MM.1S (cell line): ENCODE data around the gene GFRAL.

Experiments
- CTCF ChIP-seq: fragments of 300-600 bp; sonication (generic); IDR thresholded peaks from 2 replicates; pipeline ENCODE4 v1.5.1; 2016; ENCODE audit warnings: antibody characterized with exemption, low read length, mixed read lengths
- EZH2 ChIP-seq: fragments of 300-600 bp; sonication (generic); optimal IDR thresholded peaks from 2 replicates; pipeline ENCODE3; 2017; ENCODE audit warnings: low read depth, mild to moderate bottlenecking, antibody characterized with exemption, low read length, mixed read lengths
- EZH2phosphoT487 ChIP-seq: fragments of 300-600 bp; sonication (generic); IDR thresholded peaks from 2 replicates; pipeline ENCODE4 v1.6.1; 2018; ENCODE audit warnings: antibody characterized with exemption, low read length

GRCh38 chr6:55433446-55434130 lies 106.3 kb downstream of the GFRAL start:
- no peak for TF ChIP-seq CTCF
- no peak for TF ChIP-seq EZH2phosphoT487
- TF ChIP-seq EZH2: no peak
